Stomach (tissue), 4 donors: ENCODE results near the gene SLC6A8.
"Not testable (repeated sequence)": the region's sequence is repeated elsewhere in the genome, so short reads cannot be mapped to it uniquely, and the experiment has no call there.

Source experiments
- POLR2A ChIP-seq, 4 donors: fragments of 450-650 bp; IDR thresholded peaks; one replicate each; pipeline ENCODE4 v1.6.1; 2016; ENCODE audit warnings: antibody characterized with exemption in 4 of 4, control low read depth in 2 of 4, mild to moderate bottlenecking in 1 of 4, moderate library complexity in 1 of 4
- TF ChIP-seq, protein P1 (sequence below), 7 experiments: fragments of 450-650 bp in 4 of 7; fragments of 200-600 bp in 3 of 7; sonication (generic) in 3 of 7; IDR thresholded peaks; one replicate each; pipeline ENCODE4 v1.5.1; 2016 to 2019; ENCODE audit warnings: antibody characterized with exemption in 7 of 7, control low read depth in 2 of 7, mild to moderate bottlenecking in 1 of 7

DNA sequence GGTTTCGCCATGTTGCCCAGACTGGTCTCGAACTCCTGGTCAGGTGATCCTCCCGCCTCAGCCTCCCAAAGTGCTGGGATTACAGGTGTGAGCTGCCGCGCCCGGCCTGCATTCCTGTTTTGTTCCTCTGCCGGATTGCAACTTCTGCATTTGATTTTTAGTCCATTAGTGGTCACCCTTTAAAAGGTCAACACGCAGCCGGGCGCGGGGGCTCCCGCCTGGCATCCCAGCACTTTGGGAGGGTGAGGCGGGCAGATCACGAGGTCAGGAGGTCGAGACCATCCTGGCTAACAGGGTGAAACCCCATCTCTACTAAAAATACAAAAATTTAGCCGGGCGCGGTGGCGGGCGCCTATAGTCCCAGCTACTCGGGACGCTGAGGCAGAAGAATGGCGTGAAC lies 42.4 kb downstream of the SLC6A8 start:
- TF ChIP-seq, protein P1, sequence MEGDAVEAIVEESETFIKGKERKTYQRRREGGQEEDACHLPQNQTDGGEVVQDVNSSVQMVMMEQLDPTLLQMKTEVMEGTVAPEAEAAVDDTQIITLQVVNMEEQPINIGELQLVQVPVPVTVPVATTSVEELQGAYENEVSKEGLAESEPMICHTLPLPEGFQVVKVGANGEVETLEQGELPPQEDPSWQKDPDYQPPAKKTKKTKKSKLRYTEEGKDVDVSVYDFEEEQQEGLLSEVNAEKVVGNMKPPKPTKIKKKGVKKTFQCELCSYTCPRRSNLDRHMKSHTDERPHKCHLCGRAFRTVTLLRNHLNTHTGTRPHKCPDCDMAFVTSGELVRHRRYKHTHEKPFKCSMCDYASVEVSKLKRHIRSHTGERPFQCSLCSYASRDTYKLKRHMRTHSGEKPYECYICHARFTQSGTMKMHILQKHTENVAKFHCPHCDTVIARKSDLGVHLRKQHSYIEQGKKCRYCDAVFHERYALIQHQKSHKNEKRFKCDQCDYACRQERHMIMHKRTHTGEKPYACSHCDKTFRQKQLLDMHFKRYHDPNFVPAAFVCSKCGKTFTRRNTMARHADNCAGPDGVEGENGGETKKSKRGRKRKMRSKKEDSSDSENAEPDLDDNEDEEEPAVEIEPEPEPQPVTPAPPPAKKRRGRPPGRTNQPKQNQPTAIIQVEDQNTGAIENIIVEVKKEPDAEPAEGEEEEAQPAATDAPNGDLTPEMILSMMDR (IDR thresholded peaks at IDR 0.05), result not testable (repeated sequence)
- not testable (repeated sequence) for TF ChIP-seq POLR2A (IDR thresholded peaks at IDR 0.05)
